ENCODE results near the gene KLRF2. TPM values are rescaled to one million over a fixed set of nuclear protein-coding genes. Genes with fewer than 3 reads are reported as not detected.

KLRF2 gene
- total RNA-seq, 1 experiment from 2014 or later = not detected

DNA sequence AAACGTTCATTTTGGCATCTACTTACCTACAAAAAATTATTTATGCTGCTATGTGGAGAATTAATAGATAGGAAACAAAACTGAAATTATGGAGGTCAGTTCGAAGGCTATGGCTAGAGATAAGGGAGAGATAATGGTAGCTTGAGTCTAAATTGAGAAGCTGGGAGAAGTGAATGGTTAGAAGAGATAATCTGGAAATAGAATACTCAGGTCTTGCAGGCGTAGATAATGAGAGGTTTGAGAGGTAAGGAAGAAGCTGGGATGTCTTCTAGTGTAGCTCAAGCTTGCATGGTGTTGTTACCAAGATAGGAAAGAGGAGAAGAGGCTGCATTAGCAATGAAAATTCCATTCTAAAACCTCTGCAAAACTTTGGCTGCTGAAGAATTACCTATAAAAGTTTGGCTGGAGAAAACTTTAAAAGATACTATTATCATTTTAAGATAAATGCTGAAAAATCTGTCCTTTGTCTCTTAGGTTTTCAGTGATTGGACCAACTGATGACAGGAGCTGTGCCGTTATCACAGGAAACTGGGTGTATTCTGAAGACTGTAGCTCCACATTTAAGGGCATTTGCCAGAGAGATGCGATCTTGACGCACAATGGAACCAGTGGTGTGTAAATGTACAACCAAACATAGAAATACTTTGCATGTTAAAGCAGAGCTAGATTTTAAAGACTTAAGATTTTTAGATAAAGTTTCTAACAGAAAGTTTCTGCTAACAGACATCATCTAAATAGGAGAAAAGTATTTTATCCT is 14.1 kb downstream of the KLRF2 start:
- Histone ChIP-seq H4K20me1 (ENCODE audit: insufficient read depth) (no peaks in the 10 kb centered on the region), H3F3A (ENCODE audit: insufficient read depth, low read depth) (no peaks in the 10 kb centered on the region), H2AFZ (no peak overlapping the region), H3K27me3 (ENCODE audit: insufficient read depth, low read depth) (no peaks in the 10 kb centered on the region), H3K27ac (no peak overlapping the region), H3K79me2 (ENCODE audit: low read depth) (no peaks in the 10 kb centered on the region), H3K4me2 (no peak overlapping the region), H3K9me3 (ENCODE audit: insufficient read depth, low read depth) (no peaks in the 10 kb centered on the region; the same call in 1 of the 2 replicates), H3K9me2 (ENCODE audit: insufficient read depth) (no peaks in the 10 kb centered on the region; the same call in 1 of the 2 replicates), H3K36me3 (ENCODE audit: low read depth) (no peaks in the 10 kb centered on the region), H3K4me3 (no peak overlapping the region), H3K4me1 (replicated peaks; ENCODE audit: insufficient read depth) (no peaks in the 10 kb centered on the region)
- no TSS peak for BruUV-seq (replicated peaks)
- ChIA-PET POLR2A (ENCODE audit: unreplicated experiment) (interaction anchor here (0.5 to 0.6 kb wide), 2 partner anchors 25 to 579 kb away, joined by 3 to 4 read pairs; no protein-coding TSS in a partner anchor), CTCF (interaction anchor here (0.6 kb wide), 1 partner anchor 166 kb away, joined by 4 read pairs; no protein-coding TSS in a partner anchor)
- intact Hi-C loops (cut with micrococcal nuclease; ENCODE audit: unreplicated experiment) = no loop called here
- TF ChIP-seq, protein P1, sequence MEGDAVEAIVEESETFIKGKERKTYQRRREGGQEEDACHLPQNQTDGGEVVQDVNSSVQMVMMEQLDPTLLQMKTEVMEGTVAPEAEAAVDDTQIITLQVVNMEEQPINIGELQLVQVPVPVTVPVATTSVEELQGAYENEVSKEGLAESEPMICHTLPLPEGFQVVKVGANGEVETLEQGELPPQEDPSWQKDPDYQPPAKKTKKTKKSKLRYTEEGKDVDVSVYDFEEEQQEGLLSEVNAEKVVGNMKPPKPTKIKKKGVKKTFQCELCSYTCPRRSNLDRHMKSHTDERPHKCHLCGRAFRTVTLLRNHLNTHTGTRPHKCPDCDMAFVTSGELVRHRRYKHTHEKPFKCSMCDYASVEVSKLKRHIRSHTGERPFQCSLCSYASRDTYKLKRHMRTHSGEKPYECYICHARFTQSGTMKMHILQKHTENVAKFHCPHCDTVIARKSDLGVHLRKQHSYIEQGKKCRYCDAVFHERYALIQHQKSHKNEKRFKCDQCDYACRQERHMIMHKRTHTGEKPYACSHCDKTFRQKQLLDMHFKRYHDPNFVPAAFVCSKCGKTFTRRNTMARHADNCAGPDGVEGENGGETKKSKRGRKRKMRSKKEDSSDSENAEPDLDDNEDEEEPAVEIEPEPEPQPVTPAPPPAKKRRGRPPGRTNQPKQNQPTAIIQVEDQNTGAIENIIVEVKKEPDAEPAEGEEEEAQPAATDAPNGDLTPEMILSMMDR (conservative IDR thresholded peaks at IDR 0.05) = no peak
- no peak for TF ChIP-seq EZH2 (IDR thresholded peaks at IDR 0.05; ENCODE audit: low read depth)
- no peak for DNase-seq

DNA sequence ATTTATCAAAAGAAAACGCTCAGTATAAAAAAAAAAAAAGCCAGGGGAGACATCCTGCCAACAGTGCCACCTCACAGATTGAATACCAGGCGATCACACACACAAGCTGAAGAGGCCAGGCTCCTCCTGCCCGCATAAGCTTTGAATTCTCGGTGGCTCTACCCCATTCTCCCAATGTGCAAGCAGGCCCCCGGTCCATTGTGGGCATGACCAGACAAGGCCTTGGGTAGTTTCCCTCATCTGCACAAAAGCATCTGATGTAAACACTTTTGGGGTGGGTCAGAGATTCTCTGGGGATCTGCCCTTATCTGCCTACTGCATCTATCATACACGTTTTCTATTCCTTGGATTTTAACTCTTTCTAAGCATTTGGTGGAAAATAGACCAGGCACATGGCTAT is 16.2 kb downstream of the KLRF2 start:
- ChIA-PET CTCF (no interaction called here), POLR2A (ENCODE audit: unreplicated experiment) (no interaction called here)
- H3K36me3 ChIP-seq (ENCODE audit: low read depth) = no peaks in the 10 kb centered on the region
- BruUV-seq (replicated peaks) = no TSS peak
- no peaks in the 10 kb centered on the region for H4K20me1 ChIP-seq (ENCODE audit: insufficient read depth)
- no peaks in the 10 kb centered on the region for H3K4me1 ChIP-seq (replicated peaks; ENCODE audit: insufficient read depth)
- H3K9me3 ChIP-seq (ENCODE audit: insufficient read depth, low read depth) = peaks cover 3% of the 10 kb centered on the region
- no peak overlapping the region for H3K4me3 ChIP-seq
- no peak overlapping the region for H2AFZ ChIP-seq
- H3K27ac ChIP-seq = no peak overlapping the region
- no peak overlapping the region for H3K4me2 ChIP-seq
- intact Hi-C loops (cut with micrococcal nuclease; ENCODE audit: unreplicated experiment) = no loop called here
- H3K27me3 ChIP-seq (ENCODE audit: insufficient read depth, low read depth) = no peaks in the 10 kb centered on the region
- H3K79me2 ChIP-seq (ENCODE audit: low read depth) = no peaks in the 10 kb centered on the region
- no peak for DNase-seq
- H3F3A ChIP-seq (ENCODE audit: insufficient read depth, low read depth) = no peaks in the 10 kb centered on the region
- no peaks in the 10 kb centered on the region; the same call in 1 of the 2 replicates for H3K9me2 ChIP-seq (ENCODE audit: insufficient read depth)
- TF ChIP-seq, protein P1 (conservative IDR thresholded peaks at IDR 0.05) = no peak
- TF ChIP-seq EZH2 (IDR thresholded peaks at IDR 0.05; ENCODE audit: low read depth) = no peak

DNA sequence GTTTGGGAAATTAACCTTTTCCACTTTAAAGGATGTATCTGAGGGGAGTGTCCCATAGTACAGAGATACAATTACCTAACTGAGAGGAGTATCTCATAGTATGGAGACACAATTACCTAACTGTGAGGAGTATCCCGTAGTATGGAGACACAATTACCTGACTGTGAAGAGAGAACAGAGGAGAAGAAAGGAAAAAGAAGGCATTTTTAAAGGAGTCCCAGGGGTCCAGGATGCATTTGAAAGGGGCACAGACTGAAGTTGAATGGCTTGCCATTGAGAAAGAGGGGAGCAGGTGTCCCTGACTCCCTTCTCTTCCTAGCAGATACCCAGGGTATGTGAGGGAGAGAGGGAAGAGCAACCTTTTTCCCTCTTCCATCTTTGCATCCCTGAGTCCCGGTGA is 17.9 kb downstream of the KLRF2 start:
- no peaks in the 10 kb centered on the region for H3K79me2 ChIP-seq (ENCODE audit: low read depth)
- peaks cover 6% of the 10 kb centered on the region for H3K9me3 ChIP-seq (ENCODE audit: insufficient read depth, low read depth)
- TF ChIP-seq, protein P1 (conservative IDR thresholded peaks at IDR 0.05) = no peak
- no peak for TF ChIP-seq EZH2 (IDR thresholded peaks at IDR 0.05; ENCODE audit: low read depth)
- BruUV-seq (replicated peaks) = no TSS peak
- intact Hi-C loops (cut with micrococcal nuclease; ENCODE audit: unreplicated experiment) = no loop called here
- no peak overlapping the region for H2AFZ ChIP-seq
- no peak overlapping the region for H3K4me3 ChIP-seq
- no peaks in the 10 kb centered on the region for H3K9me2 ChIP-seq (ENCODE audit: insufficient read depth)
- no peaks in the 10 kb centered on the region for H4K20me1 ChIP-seq (ENCODE audit: insufficient read depth)
- H3K4me2 ChIP-seq = no peak overlapping the region
- H3K27me3 ChIP-seq (ENCODE audit: insufficient read depth, low read depth) = no peaks in the 10 kb centered on the region
- CTCF ChIA-PET = no interaction called here
- no peaks in the 10 kb centered on the region for H3K36me3 ChIP-seq (ENCODE audit: low read depth)
- no peak for DNase-seq
- POLR2A ChIA-PET (ENCODE audit: unreplicated experiment) = no interaction called here
- H3K4me1 ChIP-seq (replicated peaks; ENCODE audit: insufficient read depth) = no peaks in the 10 kb centered on the region
- no peak overlapping the region for H3K27ac ChIP-seq
- H3F3A ChIP-seq (ENCODE audit: insufficient read depth, low read depth) = no peaks in the 10 kb centered on the region
